K562 (cell line): ENCODE results near the gene TMEM92. TPM values are rescaled to one million over a fixed set of nuclear protein-coding genes. Genes with fewer than 3 reads are reported as not detected.

ENCODE experiments used
- CREM ChIP-seq: IDR thresholded peaks from 2 replicates; pipeline ENCODE4 v1.6.1; 2014; ENCODE audit warnings: antibody characterized with exemption, low read depth
- GATAD2B ChIP-seq: fragments of 450-650 bp; IDR thresholded peaks from 2 replicates; pipeline ENCODE4 v1.6.1; 2017; ENCODE audit warnings: mild to moderate bottlenecking, borderline replicate concordance
- LCOR ChIP-seq: sonication (generic); formaldehyde crosslinking; IDR thresholded peaks from 2 replicates; pipeline ENCODE4 v1.8.0; 2022; ENCODE audit warnings: mild to moderate bottlenecking, missing genetic modification reagents
- MAFK ChIP-seq: IDR thresholded peaks from 2 replicates; pipeline ENCODE4 v1.6.1; 2011; ENCODE audit warnings: low read length, improper control_type of control experiment
- MECOM ChIP-seq: fragments of 250-450 bp; sonication (Bioruptor Pico); IDR thresholded peaks from 2 replicates; pipeline ENCODE4 v1.8.0; 2022; ENCODE audit warnings: inconsistent platforms
- MXI1 ChIP-seq: IDR thresholded peaks from 2 replicates; pipeline ENCODE4 v1.6.1; 2011; ENCODE audit warnings: low read depth, mild to moderate bottlenecking, improper control_type of control experiment, low read length
- NR1H2 ChIP-seq: sonication (generic); formaldehyde crosslinking; IDR thresholded peaks from 2 replicates; pipeline ENCODE4 v1.4.0; 2020; ENCODE audit warnings: mild to moderate bottlenecking, missing genetic modification reagents
- SMARCC2 ChIP-seq: fragments of 450-650 bp; IDR thresholded peaks from 2 replicates; pipeline ENCODE4 v1.6.1; 2017; ENCODE audit warnings: antibody characterized with exemption, moderate library complexity, mild to moderate bottlenecking, low read depth
- TEAD4 ChIP-seq, 2 experiments: sonication (generic) in 1 of 2; formaldehyde crosslinking in 1 of 2; IDR thresholded peaks; 2 replicates each; pipeline versions ENCODE4 v1.6.1 to v1.8.0; 2012 to 2022; ENCODE audit warnings: borderline replicate concordance in 1 of 2, inconsistent platforms in 1 of 2, low read length in 1 of 2, mild to moderate bottlenecking in 1 of 2, missing genetic modification reagents in 1 of 2
- ZFP36 ChIP-seq: fragments of 150-350 bp; IDR thresholded peaks from 2 replicates; pipeline ENCODE4 v1.6.1; 2018; ENCODE audit warnings: low read length, low read depth; ENCODE audit not compliant: partially characterized antibody
- ZNF134 ChIP-seq: fragments of 250-450 bp; sonication (Bioruptor Pico); conservative IDR thresholded peaks from 2 replicates; pipeline ENCODE4 v1.4.0; 2020
- ZNF217 ChIP-seq: sonication (generic); formaldehyde crosslinking; IDR thresholded peaks from 2 replicates; pipeline ENCODE4 v1.8.0; 2022; ENCODE audit warnings: mild to moderate bottlenecking, missing genetic modification reagents
- ZNF436 ChIP-seq: fragments of 250-450, 450-650 bp; sonication (Bioruptor Pico); formaldehyde crosslinking; IDR thresholded peaks from 2 replicates; pipeline ENCODE4 v1.7.0; 2020; ENCODE audit warnings: mild to moderate bottlenecking
- polyA plus RNA-seq, 8 experiments: library from polyadenylated mRNA; depleted of rRNA in 4 of 8; stranded (reverse) in 5 of 8; unstranded in 3 of 8; fragments of >200 nt; fragmentation: Nextera tagmentation in 2 of 8; fragmentation: Illumina TruSeq in 1 of 8; extraction: Ambion mirVana in 2 of 8; extraction: Trizol in 1 of 8; gene quantifications; 2 replicates each; pipeline versions ENCODE4 v1.2.1 to v1.2.3, GENCODE V29; 2011 to 2014; ENCODE audit warnings: inconsistent platforms in 1 of 8, missing spikeins in 1 of 8
- total RNA-seq, 7 experiments: library from RNA; depleted of rRNA in 6 of 7; stranded (reverse); fragments of >200 nt in 6 of 7; fragmentation: Illumina TruSeq in 2 of 7; extraction: Trizol in 2 of 7; gene quantifications; 2 replicates each; pipeline versions ENCODE4 v1.2.1 to v1.2.3, GENCODE V29; 2011 to 2021; ENCODE audit warnings: low replicate concordance in 1 of 7
- TF ChIP-seq, protein P1 (sequence below): fragments of 200-600 bp; sonication (generic); IDR thresholded peaks from one replicate; pipeline ENCODE4 v1.6.1; 2012; ENCODE audit warnings: mild to moderate bottlenecking, low read depth, low read length, inconsistent platforms
- TF ChIP-seq, protein P2 (sequence below): fragments of 250-450 bp; sonication (Bioruptor Pico); IDR thresholded peaks from 2 replicates; pipeline ENCODE4 v1.5.0; 2021; ENCODE audit warnings: mild to moderate bottlenecking, borderline replicate concordance

TMEM92 gene
- total and polyA plus RNA-seq, 9 of the 15 experiments (the other 6 are each of a cell fraction or from before 2014, with no cell fraction given) = 0.14 to 2.1 (median 0.40) TPM

DNA sequence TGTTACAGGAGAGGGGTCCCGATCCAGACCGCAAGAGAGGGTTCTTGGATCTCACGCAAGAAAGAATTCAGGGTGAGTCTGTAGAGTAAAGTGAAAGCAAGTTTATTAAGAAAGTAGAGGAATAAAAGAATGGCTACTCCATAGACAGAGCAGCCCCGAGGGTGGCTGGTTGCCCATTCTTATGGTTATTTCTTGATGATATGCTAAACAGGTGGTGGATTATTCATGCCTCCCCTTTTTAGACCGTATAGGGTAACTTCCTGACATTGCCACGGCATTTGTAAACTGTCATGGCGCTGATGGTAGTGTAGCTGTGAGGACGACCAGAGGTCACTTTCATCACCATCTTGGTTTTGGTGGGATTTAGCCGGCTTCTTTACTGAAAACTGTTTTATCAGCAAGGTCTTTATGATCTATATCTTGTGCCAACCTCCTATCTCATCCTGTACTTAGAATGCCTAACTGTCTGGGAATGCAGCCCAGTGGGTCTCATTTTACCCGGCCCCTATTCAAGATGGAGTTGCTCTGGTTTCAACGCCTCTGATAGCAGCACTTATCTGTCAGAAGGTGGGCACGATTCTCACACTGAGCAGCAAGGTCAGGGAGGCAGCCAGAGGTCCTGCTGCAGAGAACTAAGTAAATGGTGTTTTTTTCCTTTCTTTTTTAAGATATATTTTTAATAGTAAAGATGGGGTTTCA, 45.2 kb downstream of the TMEM92 start (continued):
- TF ChIP-seq, protein P1, sequence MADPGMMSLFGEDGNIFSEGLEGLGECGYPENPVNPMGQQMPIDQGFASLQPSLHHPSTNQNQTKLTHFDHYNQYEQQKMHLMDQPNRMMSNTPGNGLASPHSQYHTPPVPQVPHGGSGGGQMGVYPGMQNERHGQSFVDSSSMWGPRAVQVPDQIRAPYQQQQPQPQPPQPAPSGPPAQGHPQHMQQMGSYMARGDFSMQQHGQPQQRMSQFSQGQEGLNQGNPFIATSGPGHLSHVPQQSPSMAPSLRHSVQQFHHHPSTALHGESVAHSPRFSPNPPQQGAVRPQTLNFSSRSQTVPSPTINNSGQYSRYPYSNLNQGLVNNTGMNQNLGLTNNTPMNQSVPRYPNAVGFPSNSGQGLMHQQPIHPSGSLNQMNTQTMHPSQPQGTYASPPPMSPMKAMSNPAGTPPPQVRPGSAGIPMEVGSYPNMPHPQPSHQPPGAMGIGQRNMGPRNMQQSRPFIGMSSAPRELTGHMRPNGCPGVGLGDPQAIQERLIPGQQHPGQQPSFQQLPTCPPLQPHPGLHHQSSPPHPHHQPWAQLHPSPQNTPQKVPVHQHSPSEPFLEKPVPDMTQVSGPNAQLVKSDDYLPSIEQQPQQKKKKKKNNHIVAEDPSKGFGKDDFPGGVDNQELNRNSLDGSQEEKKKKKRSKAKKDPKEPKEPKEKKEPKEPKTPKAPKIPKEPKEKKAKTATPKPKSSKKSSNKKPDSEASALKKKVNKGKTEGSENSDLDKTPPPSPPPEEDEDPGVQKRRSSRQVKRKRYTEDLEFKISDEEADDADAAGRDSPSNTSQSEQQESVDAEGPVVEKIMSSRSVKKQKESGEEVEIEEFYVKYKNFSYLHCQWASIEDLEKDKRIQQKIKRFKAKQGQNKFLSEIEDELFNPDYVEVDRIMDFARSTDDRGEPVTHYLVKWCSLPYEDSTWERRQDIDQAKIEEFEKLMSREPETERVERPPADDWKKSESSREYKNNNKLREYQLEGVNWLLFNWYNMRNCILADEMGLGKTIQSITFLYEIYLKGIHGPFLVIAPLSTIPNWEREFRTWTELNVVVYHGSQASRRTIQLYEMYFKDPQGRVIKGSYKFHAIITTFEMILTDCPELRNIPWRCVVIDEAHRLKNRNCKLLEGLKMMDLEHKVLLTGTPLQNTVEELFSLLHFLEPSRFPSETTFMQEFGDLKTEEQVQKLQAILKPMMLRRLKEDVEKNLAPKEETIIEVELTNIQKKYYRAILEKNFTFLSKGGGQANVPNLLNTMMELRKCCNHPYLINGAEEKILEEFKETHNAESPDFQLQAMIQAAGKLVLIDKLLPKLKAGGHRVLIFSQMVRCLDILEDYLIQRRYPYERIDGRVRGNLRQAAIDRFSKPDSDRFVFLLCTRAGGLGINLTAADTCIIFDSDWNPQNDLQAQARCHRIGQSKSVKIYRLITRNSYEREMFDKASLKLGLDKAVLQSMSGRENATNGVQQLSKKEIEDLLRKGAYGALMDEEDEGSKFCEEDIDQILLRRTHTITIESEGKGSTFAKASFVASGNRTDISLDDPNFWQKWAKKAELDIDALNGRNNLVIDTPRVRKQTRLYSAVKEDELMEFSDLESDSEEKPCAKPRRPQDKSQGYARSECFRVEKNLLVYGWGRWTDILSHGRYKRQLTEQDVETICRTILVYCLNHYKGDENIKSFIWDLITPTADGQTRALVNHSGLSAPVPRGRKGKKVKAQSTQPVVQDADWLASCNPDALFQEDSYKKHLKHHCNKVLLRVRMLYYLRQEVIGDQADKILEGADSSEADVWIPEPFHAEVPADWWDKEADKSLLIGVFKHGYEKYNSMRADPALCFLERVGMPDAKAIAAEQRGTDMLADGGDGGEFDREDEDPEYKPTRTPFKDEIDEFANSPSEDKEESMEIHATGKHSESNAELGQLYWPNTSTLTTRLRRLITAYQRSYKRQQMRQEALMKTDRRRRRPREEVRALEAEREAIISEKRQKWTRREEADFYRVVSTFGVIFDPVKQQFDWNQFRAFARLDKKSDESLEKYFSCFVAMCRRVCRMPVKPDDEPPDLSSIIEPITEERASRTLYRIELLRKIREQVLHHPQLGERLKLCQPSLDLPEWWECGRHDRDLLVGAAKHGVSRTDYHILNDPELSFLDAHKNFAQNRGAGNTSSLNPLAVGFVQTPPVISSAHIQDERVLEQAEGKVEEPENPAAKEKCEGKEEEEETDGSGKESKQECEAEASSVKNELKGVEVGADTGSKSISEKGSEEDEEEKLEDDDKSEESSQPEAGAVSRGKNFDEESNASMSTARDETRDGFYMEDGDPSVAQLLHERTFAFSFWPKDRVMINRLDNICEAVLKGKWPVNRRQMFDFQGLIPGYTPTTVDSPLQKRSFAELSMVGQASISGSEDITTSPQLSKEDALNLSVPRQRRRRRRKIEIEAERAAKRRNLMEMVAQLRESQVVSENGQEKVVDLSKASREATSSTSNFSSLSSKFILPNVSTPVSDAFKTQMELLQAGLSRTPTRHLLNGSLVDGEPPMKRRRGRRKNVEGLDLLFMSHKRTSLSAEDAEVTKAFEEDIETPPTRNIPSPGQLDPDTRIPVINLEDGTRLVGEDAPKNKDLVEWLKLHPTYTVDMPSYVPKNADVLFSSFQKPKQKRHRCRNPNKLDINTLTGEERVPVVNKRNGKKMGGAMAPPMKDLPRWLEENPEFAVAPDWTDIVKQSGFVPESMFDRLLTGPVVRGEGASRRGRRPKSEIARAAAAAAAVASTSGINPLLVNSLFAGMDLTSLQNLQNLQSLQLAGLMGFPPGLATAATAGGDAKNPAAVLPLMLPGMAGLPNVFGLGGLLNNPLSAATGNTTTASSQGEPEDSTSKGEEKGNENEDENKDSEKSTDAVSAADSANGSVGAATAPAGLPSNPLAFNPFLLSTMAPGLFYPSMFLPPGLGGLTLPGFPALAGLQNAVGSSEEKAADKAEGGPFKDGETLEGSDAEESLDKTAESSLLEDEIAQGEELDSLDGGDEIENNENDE = no peak
- TF ChIP-seq SMARCC2 = no peak
- no peak for TF ChIP-seq ZFP36
- no peak for TF ChIP-seq ZNF217 (CRISPR knock-in tag)
- no peak for TF ChIP-seq LCOR (CRISPR knock-in tag)
- TF ChIP-seq CREM = no peak
- peak; percentile 79; the same call in 1 of the 2 replicates for TF ChIP-seq MECOM
- TF ChIP-seq MXI1 = no peak
- TF ChIP-seq, protein P2, sequence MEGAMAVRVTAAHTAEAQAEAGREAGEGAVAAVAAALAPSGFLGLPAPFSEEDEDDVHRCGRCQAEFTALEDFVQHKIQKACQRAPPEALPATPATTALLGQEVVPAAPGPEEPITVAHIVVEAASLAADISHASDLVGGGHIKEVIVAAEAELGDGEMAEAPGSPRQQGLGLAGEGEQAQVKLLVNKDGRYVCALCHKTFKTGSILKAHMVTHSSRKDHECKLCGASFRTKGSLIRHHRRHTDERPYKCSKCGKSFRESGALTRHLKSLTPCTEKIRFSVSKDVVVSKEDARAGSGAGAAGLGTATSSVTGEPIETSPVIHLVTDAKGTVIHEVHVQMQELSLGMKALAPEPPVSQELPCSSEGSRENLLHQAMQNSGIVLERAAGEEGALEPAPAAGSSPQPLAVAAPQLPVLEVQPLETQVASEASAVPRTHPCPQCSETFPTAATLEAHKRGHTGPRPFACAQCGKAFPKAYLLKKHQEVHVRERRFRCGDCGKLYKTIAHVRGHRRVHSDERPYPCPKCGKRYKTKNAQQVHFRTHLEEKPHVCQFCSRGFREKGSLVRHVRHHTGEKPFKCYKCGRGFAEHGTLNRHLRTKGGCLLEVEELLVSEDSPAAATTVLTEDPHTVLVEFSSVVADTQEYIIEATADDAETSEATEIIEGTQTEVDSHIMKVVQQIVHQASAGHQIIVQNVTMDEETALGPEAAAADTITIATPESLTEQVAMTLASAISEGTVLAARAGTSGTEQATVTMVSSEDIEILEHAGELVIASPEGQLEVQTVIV (CRISPR knock-in tag) = no peak
- TF ChIP-seq MAFK = no peak
- no peak for TF ChIP-seq ZNF436 (CRISPR knock-in tag)
- TF ChIP-seq GATAD2B = no peak
- no peak for TF ChIP-seq TEAD4 (IDR thresholded peaks at IDR 0.05; ENCODE audit: low read length)
- no peak for TF ChIP-seq TEAD4 (CRISPR knock-in tag; IDR thresholded peaks at IDR 0.05; ENCODE audit: borderline replicate concordance)
- peak; percentile 66; the same call in 1 of the 2 replicates for TF ChIP-seq ZNF134 (CRISPR knock-in tag)
- TF ChIP-seq NR1H2 (CRISPR knock-in tag) = no peak
